Measurements from ENCODE around the gene SLC34A2.

DNA sequence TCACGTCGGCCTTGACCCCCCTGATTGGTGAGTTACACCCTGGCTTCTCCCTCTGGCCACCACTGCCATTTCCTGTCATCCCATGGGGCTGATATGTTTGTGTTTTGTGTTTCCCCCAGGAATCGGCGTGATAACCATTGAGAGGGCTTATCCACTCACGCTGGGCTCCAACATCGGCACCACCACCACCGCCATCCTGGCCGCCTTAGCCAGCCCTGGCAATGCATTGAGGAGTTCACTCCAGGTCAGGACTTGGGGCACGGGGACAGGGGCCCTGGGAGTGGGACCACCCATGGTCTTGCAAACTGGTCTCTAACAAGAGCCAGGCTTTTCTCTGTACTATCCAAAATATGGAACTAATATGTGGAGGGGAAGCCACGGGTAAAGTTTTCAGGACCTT is 18.7 kb downstream of the SLC34A2 start:
- TF ChIP-seq, protein P1, sequence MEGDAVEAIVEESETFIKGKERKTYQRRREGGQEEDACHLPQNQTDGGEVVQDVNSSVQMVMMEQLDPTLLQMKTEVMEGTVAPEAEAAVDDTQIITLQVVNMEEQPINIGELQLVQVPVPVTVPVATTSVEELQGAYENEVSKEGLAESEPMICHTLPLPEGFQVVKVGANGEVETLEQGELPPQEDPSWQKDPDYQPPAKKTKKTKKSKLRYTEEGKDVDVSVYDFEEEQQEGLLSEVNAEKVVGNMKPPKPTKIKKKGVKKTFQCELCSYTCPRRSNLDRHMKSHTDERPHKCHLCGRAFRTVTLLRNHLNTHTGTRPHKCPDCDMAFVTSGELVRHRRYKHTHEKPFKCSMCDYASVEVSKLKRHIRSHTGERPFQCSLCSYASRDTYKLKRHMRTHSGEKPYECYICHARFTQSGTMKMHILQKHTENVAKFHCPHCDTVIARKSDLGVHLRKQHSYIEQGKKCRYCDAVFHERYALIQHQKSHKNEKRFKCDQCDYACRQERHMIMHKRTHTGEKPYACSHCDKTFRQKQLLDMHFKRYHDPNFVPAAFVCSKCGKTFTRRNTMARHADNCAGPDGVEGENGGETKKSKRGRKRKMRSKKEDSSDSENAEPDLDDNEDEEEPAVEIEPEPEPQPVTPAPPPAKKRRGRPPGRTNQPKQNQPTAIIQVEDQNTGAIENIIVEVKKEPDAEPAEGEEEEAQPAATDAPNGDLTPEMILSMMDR (IDR thresholded peaks at IDR 0.05), result no peak
- no peak for TF ChIP-seq POLR2A (IDR thresholded peaks at IDR 0.05)
